Left hindlimb (tissue), 1 donor: ENCODE data around the gene RRP1.
A peak's percentile ranks its signal among the peaks of the same experiment; 100 is the strongest.
"Not testable (repeated sequence)": the region's sequence is repeated elsewhere in the genome, so short reads cannot be mapped to it uniquely, and the experiment has no call there.

Experiments
- DNase-seq: peaks from one replicate; pipeline ENCODE4 v3.0.0-alpha.2; 2018

The RRP1 gene

GRCh38 chr21:43819511-43820405 is 30.4 kb downstream of the RRP1 start:
- peak; percentile 10 for DNase-seq

GRCh38 chr21:43820466-43820865 is 31.1 kb downstream of the RRP1 start:
- peak; percentile 3 for DNase-seq

- not testable (repeated sequence) for DNase-seq
Measured at GRCh38 chr21:43822166-43822565, 32.8 kb downstream of the RRP1 start.

GRCh38 chr21:43822741-43823140 is 33.4 kb downstream of the RRP1 start:
- DNase-seq: not testable (repeated sequence)

GRCh38 chr21:43824333-43825241 is 35.2 kb downstream of the RRP1 start:
- DNase-seq: no peak

- DNase-seq: no peak
Measured at GRCh38 chr21:43825242-43825935, 36.0 kb downstream of the RRP1 start.

GRCh38 chr21:43825936-43826622 is 36.7 kb downstream of the RRP1 start:
- DNase-seq: no peak

- no peak for DNase-seq
Measured at GRCh38 chr21:43826623-43826974, 37.2 kb downstream of the RRP1 start.

GRCh38 chr21:43827015-43827611 is 37.7 kb downstream of the RRP1 start:
- DNase-seq: no peak

- DNase-seq: no peak
Measured at GRCh38 chr21:43829161-43829560, 39.8 kb downstream of the RRP1 start.

GRCh38 chr21:43829575-43830119 is 40.3 kb downstream of the RRP1 start:
- DNase-seq: no peak

- peak; percentile 3 for DNase-seq
Measured at GRCh38 chr21:43832158-43832550, 42.8 kb downstream of the RRP1 start.

- DNase-seq: peak; percentile 9
Measured at GRCh38 chr21:43832648-43833047, 43.3 kb downstream of the RRP1 start.

- DNase-seq: peak; percentile 21
Measured at GRCh38 chr21:43834146-43834905, 44.9 kb downstream of the RRP1 start.

- peak; percentile 26 for DNase-seq
Measured at GRCh38 chr21:43835050-43835449, 45.7 kb downstream of the RRP1 start.

GRCh38 chr21:43835861-43836260 is 46.5 kb downstream of the RRP1 start:
- DNase-seq: peak; percentile 10

GRCh38 chr21:43836616-43837015 is 47.2 kb downstream of the RRP1 start:
- DNase-seq: no peak

GRCh38 chr21:43840259-43840658 is 50.9 kb downstream of the RRP1 start:
- DNase-seq: no peak

- DNase-seq: no peak
Measured at GRCh38 chr21:43842742-43843141, 53.4 kb downstream of the RRP1 start.

GRCh38 chr21:43844906-43845305 is 55.5 kb downstream of the RRP1 start:
- not testable (repeated sequence) for DNase-seq

- DNase-seq: no peak
Measured at GRCh38 chr21:43845386-43845785, 56.0 kb downstream of the RRP1 start.
